Hepatocyte (in vitro differentiated cells): ENCODE data around the gene TCF12.

Experiments used
- CTCF ChIP-seq: fragments of 200-600 bp; sonication (generic); IDR thresholded peaks from 2 replicates; pipeline ENCODE4 v1.5.1; 2016; ENCODE audit warnings: antibody characterized with exemption, mild to moderate bottlenecking; ENCODE audit not compliant: poor library complexity
- EZH2 ChIP-seq: fragments of 200-600 bp; sonication (generic); IDR thresholded peaks from 2 replicates; pipeline ENCODE4 v1.6.1; 2016; ENCODE audit warnings: antibody characterized with exemption, mild to moderate bottlenecking, borderline replicate concordance
- EZH2phosphoT487 ChIP-seq: fragments of 200-600 bp; sonication (generic); IDR thresholded peaks from one replicate; pipeline ENCODE4 v1.6.1; 2018; ENCODE audit warnings: antibody characterized with exemption, mild to moderate bottlenecking, low read depth, moderate library complexity; ENCODE audit not compliant: unreplicated experiment, severe bottlenecking

GRCh38 chr15:57312006-57312317 lies 393.5 kb downstream of the TCF12 start:
- TF ChIP-seq CTCF: no peak
- no peak for TF ChIP-seq EZH2
- TF ChIP-seq EZH2phosphoT487: no peak
